ENCODE measurements around the gene TRMT2A. TPM values are rescaled to one million over a fixed set of nuclear protein-coding genes. Genes with fewer than 3 reads are reported as not detected.

The TRMT2A gene
- total RNA-seq, 1 donor from 2014 or later, result 161 TPM

- no peaks in the 10 kb centered on the region for H3K9me3 ChIP-seq
- TF ChIP-seq, protein P1, sequence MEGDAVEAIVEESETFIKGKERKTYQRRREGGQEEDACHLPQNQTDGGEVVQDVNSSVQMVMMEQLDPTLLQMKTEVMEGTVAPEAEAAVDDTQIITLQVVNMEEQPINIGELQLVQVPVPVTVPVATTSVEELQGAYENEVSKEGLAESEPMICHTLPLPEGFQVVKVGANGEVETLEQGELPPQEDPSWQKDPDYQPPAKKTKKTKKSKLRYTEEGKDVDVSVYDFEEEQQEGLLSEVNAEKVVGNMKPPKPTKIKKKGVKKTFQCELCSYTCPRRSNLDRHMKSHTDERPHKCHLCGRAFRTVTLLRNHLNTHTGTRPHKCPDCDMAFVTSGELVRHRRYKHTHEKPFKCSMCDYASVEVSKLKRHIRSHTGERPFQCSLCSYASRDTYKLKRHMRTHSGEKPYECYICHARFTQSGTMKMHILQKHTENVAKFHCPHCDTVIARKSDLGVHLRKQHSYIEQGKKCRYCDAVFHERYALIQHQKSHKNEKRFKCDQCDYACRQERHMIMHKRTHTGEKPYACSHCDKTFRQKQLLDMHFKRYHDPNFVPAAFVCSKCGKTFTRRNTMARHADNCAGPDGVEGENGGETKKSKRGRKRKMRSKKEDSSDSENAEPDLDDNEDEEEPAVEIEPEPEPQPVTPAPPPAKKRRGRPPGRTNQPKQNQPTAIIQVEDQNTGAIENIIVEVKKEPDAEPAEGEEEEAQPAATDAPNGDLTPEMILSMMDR (IDR thresholded peaks at IDR 0.05), result no peak
- H3K4me3 ChIP-seq, result no peak overlapping the region
- H3K4me1 ChIP-seq, result no peaks in the 10 kb centered on the region
- no peaks in the 10 kb centered on the region for H3K27me3 ChIP-seq
- no peak for DNase-seq (ENCODE audit: low spot score in 2 of 2)
- H3K36me3 ChIP-seq, result peaks cover 30 to 47% of the 10 kb centered on the region in 2 donors
- no peak overlapping the region for H3K27ac ChIP-seq
- intact Hi-C loops (cut with DNase I), result no loop called here
Measured at GRCh38 chr22:20063271-20064139, 53.5 kb downstream of the TRMT2A start.

DNA sequence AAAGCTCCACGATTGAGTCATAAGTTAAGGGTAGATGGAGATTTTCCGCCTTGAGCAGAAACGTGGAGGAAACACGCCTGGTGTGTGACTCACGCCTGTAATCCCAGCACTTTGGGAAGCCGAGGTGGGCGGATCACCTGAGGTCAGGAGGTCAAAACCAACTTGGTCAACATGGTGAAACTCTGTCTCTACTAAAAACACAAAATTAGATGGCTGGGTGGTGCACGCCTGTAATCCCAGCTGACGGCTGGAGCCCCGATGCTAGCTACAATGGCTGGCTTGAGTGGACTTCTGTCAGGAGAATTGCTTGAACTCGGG lies 54.3 kb downstream of the TRMT2A start:
- TF ChIP-seq, protein P1 (IDR thresholded peaks at IDR 0.05), result no peak
- no peak overlapping the region for H3K4me3 ChIP-seq

DNA sequence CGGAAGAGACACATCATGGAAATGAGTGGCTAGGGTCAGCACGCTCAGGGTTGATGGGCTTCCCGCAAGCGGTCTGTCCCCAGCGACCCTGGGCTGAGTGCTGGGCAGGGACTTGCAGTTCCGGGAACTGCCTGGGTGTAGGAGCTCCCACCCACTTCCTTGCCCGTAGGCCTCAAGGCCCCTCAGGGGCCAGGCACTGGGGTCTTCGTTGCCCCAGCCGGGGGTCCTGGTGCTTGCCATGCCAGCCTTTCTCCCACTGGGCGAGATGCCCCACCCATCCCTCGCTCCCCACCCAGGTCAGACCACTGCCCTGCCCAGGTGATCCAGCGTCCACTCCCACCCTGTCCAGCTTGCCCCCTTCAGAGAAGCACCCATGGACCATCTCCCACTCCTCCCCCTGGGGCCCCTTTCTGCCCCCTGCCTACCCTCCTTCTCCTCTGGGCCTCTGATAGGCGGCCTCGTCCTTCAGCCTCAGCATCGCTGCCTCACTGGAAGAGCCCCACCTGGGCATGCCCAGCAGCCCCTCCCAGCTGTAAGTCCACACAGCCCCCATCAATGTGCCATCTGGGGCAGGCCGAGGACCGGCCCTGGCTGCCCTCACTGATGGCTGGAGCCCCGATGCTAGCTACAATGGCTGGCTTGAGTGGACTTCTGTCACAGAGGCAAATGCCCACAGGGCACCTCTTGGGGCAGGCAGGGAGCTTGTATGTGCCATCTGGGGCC lies 54.8 kb downstream of the TRMT2A start:
- TF ChIP-seq, protein P1 (IDR thresholded peaks at IDR 0.05), result no peak
- no peak for DNase-seq (ENCODE audit: low spot score in 2 of 2)
- Histone ChIP-seq H3K9me3 (no peaks in the 10 kb centered on the region), H3K36me3 (peaks cover 34 to 53% of the 10 kb centered on the region in 2 donors), H3K27me3 (no peaks in the 10 kb centered on the region), H3K4me1 (no peaks in the 10 kb centered on the region), H3K27ac (no peak overlapping the region), H3K4me3 (no peak overlapping the region)
- intact Hi-C loops (cut with DNase I), result no loop called here

More for the DNA sequence above, 54.3 kb downstream of the TRMT2A start:
- H3K27me3 ChIP-seq, result no peaks in the 10 kb centered on the region
- no peaks in the 10 kb centered on the region for H3K4me1 ChIP-seq
- intact Hi-C loops (cut with DNase I), result no loop called here
- H3K27ac ChIP-seq, result no peak overlapping the region
- no peak for DNase-seq (ENCODE audit: low spot score in 2 of 2)
- peaks cover 30 to 48% of the 10 kb centered on the region in 2 donors for H3K36me3 ChIP-seq
- H3K9me3 ChIP-seq, result no peaks in the 10 kb centered on the region

Other genes starting within 250 kb of the TRMT2A start
- 150 TPM for gene COMT, start 175.5 kb downstream of the TRMT2A start, total RNA-seq
- 46.0 TPM for gene TXNRD2, start 175.4 kb downstream of the TRMT2A start, total RNA-seq
- gene ARVCF, start 100.4 kb downstream of the TRMT2A start, total RNA-seq, result 252 TPM
- 26.3 TPM for gene TANGO2, start 96.1 kb downstream of the TRMT2A start, total RNA-seq
- 18.0 TPM for gene DGCR8, start 37.0 kb downstream of the TRMT2A start, total RNA-seq
- 302 TPM for gene RANBP1, start 1.1 kb downstream of the TRMT2A start, total RNA-seq
- 35.5 TPM for gene ZDHHC8, start 14.6 kb upstream of the TRMT2A start, total RNA-seq
- not detected for gene CCDC188, start 33.8 kb upstream of the TRMT2A start, total RNA-seq
- gene RTN4R, start 151.1 kb upstream of the TRMT2A start, total RNA-seq, result 0.43 TPM
- gene DGCR6L, start 202.8 kb upstream of the TRMT2A start, total RNA-seq, result 42.1 TPM

Measured in ascending aorta (tissue), 2 donors.